Activated CD4-positive, alpha-beta T cell treated with anti-CD3 and anti-CD28 coated beads for 24 hours (primary cell): ENCODE results near the gene DDC.

Experiments
- DNase-seq, 2 donors: peaks; one replicate each; pipeline ENCODE4 v3.0.0-alpha.2; 2020; ENCODE audit warnings: low read depth in 2 of 2

DDC gene

DNA sequence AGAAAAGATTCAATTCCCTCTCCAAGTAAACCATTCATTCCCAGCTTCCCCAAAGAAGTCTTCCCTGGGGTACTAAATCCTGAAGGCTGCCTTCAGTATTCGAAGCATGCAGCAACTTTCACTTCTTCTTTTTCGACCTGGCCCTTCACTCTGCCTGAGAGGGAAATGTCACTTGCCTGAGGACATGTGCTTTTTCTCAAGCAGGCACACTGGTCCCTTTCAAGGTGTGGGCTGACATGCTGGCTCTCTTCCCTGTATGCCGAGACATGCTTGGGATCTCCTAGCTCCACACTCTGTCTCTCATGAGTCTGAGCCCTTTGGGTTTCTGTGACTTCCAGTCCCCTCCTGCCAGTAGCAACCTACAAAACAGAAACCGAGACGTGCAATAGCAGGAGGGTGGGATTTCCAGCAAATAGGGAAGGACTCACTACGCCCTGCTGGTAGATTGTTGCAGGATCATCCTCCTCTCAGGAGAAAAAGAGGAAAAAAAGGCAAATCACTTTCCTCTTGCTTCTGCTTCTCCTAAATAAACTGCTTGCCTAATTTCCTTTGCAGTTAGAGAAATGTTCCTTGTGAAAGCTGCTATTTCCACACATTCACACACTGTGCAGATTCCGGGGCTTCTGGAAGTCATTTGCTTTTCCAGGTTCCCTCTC, 148.6 kb downstream of the DDC start:
- DNase-seq: no peak

DNA sequence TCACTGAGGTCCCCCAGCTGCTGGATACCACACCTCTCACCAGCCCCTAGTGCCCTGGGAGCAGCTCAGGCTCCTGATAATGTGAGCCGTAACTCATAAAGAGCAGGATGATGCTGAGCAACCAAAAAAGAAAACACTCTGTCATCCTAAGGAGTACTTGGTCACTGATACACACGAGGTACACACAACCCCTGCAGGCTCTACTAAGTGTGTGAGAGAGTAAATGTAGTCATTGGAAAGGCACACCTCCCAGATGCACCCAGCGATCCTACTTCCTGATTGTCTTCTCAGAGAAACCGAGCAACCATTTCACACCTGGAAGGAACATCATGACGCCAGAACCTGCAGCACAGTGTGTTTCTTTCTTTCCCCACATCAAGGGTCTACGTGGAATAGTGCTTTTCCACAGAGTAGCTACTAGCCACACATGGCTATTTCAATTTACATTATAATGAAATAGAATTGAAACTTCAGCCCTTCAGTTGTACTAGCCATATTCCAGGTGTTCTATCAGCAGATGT, 149.3 kb downstream of the DDC start:
- no peak for DNase-seq

DNA sequence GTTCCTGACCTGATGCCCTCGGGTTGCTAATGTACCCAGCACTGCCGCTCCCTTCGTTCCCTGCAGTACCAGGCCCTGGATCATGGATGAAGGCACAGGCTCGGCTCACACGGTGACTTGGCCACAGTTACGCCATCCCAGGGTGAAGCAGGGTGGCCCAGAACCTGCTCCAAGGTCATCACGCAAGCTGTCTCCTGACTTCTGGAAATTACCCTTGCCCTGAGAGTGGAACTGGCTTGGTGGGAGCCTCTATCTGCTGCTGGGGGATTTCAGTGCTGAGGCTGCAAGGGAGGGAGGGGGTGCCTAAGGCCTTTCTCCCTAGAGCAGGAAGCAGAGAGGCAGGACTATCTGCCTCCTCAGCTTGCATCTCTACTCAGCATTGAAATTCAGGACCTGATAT, 151.6 kb downstream of the DDC start:
- DNase-seq: no peak

DNA sequence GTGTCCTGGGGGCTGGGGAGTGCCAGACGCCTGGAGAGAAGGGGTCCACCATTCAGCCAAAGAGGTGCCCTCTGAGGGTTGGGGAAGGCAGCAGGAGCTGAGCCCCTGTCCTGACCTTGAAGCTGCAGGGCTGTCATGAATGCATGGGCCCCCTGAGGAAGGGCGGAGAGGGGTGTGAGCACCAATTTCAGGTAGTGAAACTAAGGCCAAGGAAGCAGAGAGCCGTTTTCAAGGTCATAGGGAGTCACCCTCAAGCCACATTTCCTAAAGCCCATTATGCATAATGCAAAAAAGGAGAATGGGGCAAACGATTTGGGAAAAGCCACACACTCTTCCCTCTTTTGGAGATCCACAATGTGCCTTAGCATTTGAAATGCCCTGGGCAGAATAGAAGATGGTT, 152.2 kb downstream of the DDC start:
- DNase-seq: no peak

DNA sequence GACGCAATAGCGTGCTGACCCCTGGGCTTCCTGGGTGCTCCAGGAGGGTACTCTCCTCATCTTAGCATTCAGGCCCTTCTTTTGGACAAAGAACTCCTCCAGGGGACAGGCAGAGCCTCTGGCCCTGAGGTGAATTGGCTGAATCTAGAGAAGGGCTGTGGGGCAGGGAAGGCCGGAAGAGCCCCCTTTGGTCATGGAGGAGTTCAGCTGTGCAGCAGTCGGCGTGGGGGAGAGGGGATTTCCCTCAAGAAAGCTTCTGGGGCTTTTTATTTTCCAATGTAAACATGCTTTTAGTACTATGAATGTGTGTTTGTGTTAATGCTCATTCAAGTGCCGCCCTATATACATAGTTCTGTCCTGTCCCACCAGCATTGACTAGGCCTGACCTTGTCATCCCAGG, 153.9 kb downstream of the DDC start:
- DNase-seq: no peak

DNA sequence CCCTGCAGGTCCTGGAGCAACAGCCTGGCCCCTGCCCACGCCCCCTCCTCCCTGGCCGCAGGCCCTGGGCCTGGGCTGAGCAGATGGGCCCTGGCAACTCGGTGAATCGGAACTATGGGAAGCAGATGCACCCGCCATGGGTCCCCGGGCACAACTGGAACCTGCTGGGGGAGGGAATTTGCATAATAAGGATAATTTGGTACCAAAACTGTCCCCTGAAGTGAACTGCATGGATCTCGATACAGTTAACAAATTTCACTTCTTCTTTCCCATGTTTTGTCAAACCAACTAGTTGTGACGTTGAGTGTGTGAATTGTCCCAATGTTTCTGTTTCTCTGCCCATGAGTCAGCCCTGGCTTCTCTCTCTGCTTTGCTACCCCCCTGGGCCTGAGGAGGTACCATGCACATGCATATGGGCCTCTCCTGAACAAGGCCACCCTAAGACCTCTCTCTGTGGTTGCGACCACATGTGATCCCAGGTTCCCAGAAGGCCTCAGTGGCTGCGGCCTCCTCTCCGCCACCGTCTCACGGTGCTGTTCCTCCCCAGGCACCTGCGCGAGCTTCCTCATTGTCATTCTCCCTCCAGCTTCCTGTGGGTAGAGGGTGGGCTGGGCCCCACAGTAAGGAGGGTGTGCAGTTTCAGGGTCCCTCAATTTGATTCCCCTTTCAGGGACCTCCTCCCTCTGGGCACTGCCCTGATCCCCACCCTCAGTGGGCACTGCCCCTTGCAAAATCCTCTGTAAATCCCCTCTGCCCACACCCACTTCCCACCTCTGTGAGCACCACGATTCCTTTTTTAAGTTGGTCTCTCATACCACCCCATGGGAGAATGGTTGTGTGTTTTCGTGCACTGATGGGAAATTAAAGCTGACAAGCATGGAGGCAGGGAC, 155.1 kb downstream of the DDC start:
- no peak for DNase-seq
